T-helper 1 cell (primary cell): ENCODE data around the gene ZFYVE27.
A peak's percentile ranks its signal among the peaks of the same experiment; 100 is the strongest.
"Not testable (repeated sequence)": the region's sequence is repeated elsewhere in the genome, so short reads cannot be mapped to it uniquely, and the experiment has no call there.

Experiments used
- DNase-seq, 5 donors: peaks; one replicate each; pipeline ENCODE4 v3.0.0-alpha.2; 2012 to 2020
- total RNA-seq, 4 donors: gene quantifications; one replicate each; lab custom pipeline; 2026; lab: John Stamatoyannopoulos, UW

The ZFYVE27 gene, protein sequence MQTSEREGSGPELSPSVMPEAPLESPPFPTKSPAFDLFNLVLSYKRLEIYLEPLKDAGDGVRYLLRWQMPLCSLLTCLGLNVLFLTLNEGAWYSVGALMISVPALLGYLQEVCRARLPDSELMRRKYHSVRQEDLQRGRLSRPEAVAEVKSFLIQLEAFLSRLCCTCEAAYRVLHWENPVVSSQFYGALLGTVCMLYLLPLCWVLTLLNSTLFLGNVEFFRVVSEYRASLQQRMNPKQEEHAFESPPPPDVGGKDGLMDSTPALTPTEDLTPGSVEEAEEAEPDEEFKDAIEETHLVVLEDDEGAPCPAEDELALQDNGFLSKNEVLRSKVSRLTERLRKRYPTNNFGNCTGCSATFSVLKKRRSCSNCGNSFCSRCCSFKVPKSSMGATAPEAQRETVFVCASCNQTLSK
- total RNA-seq = 34.1 to 57.8 (median 50.8) reads per million in 4 donors

DNA sequence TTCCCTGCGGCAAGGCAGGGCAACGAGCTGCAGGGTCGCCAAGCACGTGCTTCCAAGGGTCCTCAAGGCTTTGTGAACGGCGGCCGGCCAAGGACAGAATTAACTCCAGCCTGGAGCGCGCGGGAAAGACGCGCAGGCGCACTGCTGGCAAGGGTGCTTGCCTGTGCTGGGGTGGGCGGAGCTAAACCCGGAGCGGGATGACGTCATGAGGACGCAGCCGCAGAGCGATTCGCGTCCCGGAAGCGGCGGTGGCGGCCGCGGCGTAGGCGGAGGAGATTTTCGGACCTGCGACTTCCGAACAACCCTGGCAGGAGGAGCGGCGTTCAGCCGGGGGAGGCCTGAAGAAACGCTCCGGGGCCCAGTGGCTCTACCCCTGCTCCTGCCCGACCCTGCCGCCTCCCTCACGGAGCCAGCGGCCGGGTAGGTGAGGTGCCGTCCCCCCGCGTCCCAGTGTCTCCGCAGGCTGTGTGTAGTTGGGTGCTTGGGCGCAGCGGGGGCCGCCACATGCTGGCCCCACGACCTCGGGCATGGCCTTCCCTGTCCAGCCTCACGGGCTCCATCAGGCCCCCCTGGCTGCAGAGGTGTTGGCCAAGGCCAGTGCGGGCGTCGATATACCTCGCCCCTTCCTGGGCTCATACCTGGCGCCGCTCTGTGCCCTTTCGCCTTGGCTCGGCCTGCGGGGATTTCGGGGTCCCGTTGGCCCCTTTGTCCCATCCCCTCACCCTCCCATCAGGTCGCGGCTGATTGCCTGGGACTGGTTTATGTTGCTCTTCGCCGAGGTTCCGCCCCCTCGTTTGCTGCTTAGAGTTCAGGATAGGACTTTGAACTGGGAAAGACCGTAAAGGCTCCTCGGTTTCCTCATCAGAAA lies at the start of gene ZFYVE27:
Gene ZFYVE27 (plus strand): TSS at position 227 of the 868 bp plus-strand sequence. CDS start 1,350 bp downstream, outside the sequence.
- peak; percentile 89 to 96 (median 93) for DNase-seq

DNA sequence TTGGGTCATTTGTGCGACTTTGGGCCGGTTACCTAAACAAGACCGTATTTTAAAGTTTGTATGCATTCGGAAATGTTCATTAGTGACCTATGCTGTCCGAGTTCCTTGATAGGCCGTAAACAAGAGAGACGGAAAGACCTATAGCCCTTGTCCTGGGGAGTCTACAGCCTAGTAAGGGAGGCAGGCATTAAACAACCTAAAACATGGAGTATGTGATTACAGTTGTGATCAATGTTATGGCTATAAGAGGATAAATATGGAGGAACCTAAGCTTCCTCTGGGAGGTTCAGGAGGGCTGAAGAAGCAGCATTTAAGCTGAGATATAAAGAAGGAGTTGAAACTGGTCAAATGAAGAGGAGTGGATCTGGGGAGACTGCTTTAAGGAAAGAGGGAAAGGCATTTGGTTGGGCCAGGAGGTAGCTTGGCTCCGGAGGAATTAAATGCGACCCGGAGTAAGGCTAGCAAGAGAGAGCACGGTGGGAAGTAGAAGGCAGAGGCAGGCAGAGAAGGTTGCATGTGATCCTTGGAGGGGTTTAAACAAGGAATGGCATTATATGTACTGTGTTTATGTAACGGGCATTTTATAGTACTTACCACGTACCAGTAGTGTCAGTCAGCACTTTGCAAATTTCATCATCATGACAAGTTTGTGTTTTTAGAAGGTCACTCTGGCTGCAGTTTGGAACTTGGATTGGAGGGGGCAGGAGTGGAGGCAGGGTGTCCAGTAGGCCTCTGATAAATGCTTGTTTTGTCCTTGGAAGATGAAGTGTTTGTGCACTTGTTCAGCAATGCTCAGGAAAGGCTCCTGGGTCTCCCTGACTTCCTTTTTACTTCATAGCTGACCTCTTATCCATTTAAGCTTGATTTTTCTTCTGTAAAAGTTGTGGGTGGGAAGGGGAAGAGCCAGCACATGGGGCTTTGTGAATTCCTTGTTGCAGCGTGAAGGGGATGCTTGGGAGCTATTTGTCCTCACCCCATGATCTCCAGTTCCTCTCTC lies 48.8 kb upstream of the ZFYVE27 start:
- no peak for DNase-seq

DNA sequence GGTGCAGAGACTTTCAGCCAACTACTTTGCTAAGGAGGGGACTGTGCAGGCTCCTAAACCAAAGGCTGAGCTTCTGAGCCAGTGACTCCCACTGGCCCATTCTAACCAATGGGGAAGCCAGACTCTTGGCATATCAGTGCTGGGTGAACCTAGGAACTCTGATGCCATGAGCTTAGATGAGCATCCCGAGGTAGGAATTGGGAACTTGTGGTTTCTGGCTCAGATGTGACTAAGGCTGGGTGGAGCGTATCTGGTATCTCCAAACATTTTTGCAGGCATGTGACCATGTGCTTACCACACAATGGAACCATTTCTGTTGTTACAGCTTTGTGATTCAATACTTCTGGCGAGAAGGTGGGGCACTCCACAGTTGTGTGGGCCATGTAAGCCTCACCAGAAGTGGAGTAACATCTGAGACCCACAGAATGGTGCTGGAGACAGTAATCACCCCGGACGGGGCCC lies 47.3 kb upstream of the ZFYVE27 start:
- no peak for DNase-seq

DNA sequence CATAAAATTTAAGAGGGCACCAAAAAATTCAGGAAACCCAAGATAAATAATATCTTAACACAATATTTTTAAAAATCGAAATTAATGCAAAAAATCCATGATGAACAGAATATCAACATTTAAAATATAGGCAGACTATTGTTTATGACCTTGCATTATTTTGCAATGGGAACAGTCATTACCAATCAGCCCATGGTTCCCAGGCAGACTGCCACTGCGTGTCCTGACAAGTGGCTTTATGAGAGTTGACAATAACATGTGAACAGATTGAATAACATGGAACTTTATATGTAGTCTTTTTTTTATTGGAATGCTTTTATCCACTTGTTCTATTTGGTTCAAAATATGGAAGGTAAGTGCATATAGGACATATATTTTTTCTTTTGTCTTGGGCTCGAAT lies 46.8 kb upstream of the ZFYVE27 start:
- DNase-seq = no peak

DNA sequence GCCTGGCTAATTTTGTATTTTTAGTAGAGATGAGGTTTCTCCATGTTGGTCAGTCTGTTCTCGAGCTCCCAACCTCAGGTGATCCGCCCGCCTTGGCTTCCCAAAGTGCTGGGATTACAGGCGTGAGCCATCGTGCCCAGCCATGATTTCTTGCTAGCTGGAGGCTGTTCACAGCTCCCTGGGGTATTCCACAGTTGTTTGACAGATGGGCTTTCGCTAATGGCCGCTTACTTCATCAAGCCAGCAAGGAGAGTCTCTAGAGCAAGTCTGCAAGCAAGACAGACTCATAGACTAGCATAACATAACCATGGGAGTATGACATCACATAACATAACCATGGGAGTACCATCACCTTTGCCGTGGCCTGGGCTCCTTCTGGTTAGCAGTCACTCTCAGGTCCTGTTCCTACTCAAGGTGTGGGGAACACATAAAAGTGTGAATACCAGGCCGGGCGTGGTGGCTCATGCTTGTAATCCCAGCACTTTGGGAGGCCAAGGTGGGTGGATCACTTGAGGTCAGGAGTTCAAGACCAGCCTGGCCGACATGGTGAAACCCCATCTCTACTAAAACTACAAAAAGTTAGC lies 38.8 kb upstream of the ZFYVE27 start:
- not testable (repeated sequence) for DNase-seq

DNA sequence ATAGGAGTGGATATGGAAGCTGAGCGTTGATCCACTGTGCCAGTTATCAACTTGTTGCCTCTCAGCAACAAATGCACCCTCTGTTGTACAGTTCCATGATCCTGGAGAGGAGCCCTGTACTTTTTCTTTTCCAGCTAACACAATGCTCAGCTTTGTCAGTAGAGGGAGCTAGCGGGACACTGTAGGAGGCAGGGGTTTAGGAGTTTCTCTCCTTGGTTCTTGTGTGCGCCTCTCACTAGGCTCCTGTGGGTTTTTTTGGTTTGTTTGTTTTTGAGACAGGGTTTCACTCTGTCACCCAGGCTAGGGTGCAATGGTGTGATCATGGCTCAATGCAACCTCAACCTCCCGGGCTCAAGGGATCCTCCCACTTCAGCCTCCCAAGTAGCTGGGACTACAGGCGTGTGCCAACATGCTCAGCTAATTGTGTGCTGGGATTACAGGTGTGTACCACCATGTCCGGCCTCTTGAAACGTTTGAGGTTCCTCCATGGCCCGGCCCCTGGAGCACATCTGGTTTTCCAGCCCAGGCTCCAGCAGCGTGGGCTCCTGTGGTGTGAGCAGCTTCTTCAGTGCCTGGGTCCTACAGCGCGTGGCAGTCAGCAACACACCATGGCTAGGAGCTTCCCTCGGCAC lies 35.4 kb upstream of the ZFYVE27 start:
- DNase-seq = peak in 3 of 5 donors; percentile 27 to 53 (median 34)

DNA sequence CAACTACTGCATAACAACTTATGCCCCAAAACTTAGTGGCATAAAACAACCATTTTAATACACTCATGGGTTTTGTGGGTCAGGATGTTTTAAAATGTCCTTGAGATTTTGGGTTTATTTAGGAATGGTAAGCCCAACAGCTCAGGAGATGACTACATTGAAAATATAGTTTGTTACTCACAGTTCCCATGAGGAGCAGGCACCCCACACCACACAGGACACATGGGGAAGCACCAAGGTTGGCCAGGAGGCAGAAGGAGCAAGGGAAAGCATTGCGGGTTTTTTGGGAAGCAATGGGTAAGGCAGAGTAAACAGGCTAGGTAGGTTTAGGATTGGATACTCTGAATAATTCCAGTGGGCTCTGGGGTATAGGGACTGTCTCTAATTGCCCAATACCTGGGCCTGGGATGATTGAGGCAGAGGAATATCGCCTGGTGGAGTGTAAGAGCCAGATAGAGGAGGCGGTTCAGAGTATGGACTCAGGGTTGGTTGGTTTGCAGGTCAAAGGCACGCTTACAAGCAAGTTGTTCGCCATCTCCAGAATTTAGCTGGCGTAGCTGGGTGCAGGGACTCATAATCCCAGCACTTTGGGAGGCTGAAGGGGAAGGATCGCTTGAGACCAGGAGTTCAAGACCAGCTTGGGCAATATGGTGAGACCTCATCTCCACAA lies 33.4 kb upstream of the ZFYVE27 start:
- DNase-seq = no peak

GRCh38 chr10:97704341-97704740 lies 32.6 kb upstream of the ZFYVE27 start:
- DNase-seq = no peak

DNA sequence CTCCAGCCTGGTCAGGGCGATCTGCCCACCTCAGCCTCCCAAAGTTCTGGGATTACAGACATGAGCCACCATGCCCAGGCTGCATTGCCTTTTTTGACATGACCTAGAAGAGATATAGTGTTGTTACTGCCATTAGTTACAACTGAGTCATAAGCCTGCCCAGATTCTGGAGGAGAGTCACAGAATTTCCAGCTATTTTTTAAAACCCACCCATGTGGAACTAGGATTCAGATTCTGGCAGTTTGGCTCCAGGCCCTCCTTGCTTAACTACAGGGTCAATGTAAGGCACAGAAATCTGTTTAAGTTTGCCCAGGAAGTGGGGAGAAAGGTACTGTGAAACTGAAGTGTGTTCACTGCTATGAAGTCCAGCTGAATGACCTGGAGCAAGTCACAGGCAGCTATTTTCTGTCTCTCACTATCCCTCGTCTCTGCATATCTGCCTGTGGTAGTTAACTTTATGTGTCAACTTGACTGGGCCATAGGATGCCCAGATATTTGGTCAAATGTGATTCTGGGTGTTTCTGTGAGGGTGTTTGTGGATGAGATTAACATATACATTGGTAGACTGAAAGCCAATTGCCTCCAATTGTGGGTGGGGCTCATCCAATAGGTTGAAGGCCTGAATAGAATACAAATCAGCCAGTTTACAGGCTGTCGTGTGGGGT lies 31.8 kb upstream of the ZFYVE27 start:
- DNase-seq = no peak

DNA sequence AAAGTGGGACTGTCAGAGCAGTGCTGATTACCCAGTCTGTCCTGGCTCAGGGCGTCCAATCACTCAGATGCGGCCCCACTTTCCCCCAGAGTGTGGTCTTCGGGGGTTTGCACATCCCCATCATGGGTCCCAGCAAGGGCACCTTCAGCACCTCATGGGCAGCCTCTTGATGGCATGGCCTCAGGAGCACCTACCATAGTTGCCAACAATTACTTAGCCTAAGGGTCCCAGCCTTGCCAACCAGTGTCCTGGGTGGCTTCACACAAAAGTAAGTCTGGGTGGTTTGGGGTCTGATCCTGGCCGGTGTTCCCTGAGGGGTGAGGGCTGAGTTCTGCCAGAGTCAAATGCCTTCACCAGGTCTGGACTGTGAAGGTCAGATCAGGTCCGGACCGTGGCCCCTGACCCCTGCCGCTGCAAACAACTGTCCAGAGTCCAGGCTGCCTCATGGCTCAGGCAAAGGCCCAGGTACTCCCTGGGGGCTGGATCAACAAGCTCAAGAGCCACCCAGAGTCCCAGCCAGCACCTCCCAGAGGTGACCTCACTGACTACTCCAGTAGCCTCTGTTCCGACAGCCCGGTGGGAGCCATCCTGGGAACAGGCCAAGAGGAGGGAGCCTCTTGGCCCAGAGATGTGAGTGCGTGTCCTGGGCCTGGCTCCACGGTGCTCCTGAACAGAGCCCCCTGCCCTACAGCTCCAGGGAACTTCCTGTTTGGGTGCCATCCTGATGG lies 29.6 kb upstream of the ZFYVE27 start:
- no peak for DNase-seq

GRCh38 chr10:97708167-97708566 lies 28.8 kb upstream of the ZFYVE27 start:
- no peak for DNase-seq

DNA sequence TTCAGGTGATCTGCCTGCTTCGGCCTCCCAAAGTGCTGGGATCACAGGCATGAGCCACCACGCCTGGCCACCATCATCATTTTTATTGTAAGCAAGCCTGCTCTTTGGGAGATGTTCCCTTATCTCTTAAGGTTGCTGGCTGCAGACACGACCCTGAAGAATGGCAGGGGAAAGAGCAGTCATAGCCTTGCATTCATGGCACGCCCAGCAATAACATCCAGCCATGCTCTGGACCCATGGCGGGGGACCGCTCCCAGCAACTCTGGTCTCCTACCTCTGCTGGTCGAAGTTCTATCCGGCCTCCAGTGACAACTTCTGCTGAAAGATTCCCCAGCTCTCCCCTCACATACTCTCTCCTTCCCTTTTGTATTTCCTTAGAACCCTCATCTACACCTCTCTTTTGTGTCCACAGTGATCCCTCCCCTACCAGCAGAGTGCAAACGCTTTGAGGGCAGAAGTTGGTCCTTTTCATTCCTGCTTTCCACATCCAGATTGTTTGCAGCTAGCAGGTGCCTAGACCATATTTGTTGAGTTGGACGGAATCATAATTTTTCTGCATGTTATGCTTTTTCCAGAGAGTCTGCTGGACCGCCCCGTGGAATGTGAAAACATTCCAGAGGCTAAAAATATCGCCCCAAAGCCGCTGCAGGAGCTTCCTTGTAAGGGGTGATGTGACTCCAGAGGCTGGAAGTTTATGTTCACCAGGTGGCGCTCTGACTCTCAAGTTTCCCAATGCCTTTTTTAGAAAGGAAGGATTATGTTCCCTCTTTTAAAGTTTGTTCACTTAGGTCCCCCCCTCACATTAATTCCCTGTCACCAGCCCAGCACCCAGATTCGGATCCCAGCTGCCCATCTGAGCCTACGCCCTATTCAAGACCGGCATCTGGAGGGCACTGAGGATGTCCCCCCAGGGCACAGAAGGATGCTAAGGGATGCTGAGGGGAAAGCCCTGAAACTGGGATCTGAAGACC lies 27.7 kb upstream of the ZFYVE27 start:
- DNase-seq = peak in 2 of 5 donors; percentile 23 to 25

DNA sequence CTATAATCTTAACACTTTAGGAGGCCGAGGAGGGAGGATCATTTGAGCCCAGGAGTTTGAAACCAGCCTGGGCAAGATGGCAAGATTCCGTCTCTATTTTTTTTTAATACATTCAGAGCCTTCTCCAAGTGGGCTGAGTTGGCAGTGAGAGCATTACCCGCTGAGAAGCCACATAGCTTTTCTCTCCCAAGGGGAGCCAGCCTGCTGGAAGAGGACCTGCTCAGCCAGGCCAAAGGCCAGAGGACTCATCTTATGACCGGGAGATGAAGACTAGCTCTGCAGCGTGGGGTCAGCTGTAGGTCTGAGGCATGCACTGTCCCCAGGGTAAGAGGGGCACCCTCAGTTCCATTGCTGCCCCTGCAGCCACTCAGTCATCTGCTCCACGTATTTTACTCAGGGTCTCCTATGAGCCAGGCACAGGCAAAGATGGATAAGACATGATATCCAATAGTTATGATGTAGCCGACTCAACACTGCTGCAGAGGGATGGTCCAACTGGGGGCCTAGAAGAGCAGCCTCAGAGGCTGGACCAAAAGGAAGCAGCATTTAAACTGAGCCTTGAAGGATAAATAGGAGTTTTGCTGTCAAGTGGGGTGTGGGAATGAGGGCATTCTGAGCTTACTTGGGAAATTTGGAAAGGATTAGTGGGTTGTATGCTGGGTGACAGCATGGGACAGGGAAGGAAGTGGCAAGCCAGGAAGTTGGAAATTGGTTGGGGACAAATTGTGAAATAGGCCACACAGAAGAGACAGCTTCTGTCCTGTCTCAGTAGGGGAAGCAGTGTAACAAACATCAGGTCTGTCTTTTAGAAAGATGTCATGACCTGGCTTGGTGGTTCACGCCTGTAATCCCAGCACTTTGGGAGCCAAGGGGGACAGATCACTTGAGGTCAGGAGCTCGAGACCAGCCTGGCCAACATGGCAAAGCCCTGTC lies 25.0 kb upstream of the ZFYVE27 start:
- DNase-seq = no peak

DNA sequence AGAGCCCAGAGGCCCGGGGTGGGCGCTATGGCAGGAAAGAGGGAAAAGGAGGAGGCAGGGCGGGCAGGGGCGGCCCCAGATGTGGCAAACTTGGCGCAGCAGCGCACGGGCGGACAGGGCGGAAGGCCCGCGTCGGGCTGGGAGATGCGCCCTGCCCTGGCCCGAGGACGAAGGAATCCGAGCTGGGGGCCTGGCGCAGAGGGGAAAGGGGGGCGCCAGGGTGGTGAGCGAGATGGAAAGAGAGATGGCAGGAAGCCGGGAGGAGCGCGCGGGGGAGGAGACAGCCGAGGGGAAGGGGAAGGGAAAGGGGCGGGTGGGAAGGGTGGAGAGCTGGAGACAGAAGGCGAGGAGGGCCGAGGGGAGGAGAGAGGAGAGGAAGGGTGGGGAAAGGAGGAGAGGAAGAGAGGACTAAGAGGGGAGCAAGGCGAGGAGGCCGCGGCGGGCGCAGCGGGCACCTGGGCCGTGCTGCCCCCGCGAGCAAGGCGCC lies 23.5 kb upstream of the ZFYVE27 start, which contains the start of gene MARVELD1:
Gene MARVELD1 (plus strand): TSS at position 392 of the 487 bp plus-strand sequence. CDS start 147 bp downstream, outside the sequence.
- no peak for DNase-seq

DNA sequence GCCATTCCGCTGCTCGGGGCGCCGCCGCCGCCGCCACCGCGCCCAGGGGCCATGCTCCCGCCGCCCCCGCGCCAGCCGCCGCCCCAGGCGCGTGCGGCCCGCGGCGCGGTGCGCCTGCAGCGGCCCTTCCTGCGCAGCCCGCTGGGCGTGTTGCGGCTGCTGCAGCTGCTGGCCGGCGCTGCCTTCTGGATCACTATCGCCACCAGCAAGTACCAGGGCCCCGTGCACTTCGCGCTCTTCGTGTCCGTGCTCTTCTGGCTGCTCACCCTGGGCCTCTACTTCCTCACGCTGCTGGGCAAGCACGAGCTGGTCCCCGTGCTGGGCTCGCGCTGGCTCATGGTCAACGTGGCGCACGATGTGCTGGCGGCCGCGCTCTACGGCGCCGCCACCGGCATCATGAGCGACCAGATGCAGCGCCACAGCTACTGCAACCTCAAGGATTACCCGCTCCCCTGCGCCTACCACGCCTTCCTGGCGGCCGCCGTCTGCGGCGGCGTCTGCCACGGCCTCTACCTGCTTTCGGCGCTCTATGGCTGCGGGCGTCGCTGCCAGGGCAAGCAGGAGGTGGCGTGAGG lies 23.0 kb upstream of the ZFYVE27 start:
- peak; percentile 30 to 64 (median 45) for DNase-seq
